Head of caudate nucleus (tissue), 42 donors: ENCODE measurements around the gene CSF1R.

ENCODE experiments used
- DNase-seq, 42 donors: peaks; one replicate each; pipeline versions ENCODE4 v3.0.0 to v3.0.0-alpha.2; 2020 to 2021; ENCODE audit warnings: mixed read lengths in 7 of 42
- intact Hi-C: fragments of 100-400 bp; cut with DNase I; formaldehyde crosslinking; loops from one replicate; pipeline ENCODE4 v1.15.0; 2022

CSF1R gene

DNA sequence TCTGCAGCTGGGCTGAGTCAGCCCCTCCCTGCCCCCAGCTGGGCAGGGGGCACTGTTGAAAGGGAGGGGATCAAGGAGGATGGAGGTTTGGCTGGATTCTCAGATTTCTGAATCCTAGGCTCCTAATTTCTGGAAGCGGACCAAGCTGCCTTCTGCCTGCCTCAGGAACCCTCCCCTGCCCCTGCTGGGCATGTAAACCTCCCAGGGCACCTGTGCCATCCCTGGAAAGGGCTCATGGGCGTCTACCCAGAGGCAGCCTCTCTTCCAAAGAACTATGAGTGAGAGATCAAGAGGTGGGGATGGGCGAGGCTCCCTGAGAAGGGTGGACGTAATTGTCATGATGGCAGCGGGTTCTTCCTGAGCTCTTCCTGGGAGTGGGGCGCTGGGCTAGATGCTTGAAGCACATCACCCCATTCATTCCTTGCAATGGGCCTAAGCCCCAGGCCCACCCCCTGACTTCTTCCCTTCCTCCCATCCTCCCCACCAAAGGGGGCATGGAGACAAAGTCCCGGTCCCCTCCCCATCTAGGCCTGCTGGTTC, 21.6 kb downstream of the CSF1R start:
- DNase-seq: no peak
- intact Hi-C loops: no loop called here

DNA sequence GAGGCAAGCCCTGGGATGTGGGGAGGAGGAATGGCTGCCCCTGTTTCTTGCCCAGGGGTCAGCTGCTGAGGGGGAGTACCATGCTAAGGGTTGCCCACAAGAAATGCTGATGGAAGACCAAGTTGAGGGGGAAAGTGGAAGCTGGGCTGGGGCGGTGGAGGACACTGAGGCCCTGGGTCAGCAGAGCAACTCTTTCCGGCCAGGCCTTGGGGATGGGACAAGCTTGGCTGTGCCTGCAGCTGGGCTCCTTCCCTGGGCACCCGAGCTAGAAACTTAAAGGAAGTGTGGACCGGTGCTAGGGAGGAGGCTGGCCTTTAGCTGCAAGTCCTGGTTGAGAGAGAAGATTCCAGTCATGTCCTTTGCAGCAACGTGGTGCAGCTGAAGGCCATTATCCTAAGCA, 22.7 kb downstream of the CSF1R start:
- no peak for DNase-seq
- intact Hi-C loops: no loop called here

DNA sequence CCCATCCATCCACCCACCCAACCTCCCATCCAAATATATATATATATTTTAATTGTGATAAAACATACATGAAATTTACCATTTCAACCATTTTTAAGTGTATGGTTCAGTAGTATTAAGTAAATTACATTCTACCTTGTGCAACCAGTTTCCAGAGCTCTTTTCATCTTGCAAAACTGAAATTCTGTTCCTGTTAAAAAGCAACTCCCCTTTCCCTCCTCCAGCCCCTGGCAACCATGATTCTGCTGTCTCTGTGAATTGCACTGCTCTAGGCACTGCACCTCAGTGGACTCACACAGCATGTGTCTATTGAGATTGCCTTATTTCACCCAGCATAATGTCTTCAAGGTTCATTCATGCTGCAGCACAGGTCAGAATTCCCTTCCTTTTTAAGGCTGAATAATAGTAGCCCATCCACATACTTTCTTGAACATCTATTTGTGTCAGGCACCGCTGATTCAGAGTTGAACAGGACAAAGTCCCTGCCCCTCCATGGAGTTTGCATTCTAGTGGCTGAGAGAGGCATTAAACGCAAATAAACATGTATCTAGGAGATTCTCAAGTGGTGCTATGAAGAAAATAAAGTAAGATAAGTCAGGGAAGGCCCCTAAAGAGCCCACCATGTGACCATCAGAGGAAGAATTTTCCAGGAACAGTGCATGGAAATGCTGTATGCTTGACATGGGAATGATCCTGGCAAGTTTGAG, 24.0 kb downstream of the CSF1R start:
- peak in 1 of 42 donors; percentile 7 for DNase-seq
- intact Hi-C loops: no loop called here

DNA sequence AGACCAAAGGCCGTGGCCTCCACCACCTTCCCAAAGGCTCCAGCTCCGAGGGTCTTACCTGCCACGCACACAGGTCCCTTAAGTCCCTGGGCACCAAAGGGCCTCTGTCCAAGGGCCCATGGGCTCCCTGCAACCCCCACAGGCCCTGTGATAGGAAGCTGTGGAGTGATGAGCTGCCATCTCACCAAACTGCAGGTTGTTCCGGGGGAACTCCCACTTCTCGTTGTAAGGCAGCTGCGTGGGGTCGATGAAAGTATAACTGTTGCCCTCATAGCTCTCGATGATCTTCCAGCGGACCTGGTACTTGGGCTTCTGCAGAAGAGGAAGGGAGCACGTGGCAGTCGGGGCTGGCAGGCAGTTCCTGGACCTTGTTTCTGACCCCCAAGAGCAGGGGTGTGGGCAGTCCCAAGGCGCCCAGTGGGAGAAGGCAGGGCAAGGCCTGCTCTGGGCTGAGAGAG, 24.8 kb downstream of the CSF1R start:
- DNase-seq: peak in 1 of 42 donors; percentile 28
- intact Hi-C loops: no loop called here

DNA sequence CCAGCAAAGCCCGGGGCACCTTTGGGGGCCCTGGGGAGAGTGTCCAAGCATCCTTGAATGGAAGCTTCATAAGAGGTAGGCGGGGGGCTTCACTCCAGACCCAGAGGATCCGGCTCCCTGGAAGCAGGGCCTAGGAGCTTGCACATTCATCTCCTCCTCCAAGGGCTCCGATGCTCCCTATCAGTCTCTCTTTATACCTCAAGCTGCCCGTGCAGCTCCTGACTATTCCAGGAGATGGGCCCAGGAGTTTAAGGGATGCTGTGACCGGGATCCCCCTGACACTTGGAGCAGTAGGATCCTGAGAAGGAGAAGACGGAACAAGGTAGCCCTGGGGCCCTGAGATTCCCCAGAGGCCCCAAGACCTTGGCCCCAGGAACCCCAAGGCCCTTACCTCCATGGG, 25.9 kb downstream of the CSF1R start:
- intact Hi-C loops: no loop called here

DNA sequence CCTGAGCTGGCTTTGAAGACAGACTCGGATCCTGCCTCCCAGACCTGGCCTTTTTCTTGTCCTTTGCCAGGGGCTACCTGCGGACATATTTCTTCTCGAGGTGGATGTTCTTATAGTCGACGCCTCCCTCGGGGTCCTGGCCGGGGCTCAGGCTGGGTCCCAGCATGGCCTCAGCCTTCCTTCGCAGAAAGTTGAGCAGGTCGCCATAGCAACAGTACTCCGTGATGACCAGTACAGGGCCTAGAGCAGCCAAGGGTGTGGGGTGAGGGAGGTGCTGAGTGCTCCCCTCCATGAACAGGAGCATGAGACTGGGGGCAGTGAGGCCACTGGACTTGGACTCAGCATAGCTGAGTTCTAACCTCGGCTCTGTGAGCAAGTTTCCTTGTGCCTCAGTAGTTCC, 26.7 kb downstream of the CSF1R start:
- peak in 3 of 42 donors; percentile 13 to 36 (median 23) for DNase-seq
- intact Hi-C loops: no loop called here

More for the DNA sequence above, 25.9 kb downstream of the CSF1R start:
- DNase-seq: peak in 3 of 42 donors; percentile 7 to 25 (median 10)

DNA sequence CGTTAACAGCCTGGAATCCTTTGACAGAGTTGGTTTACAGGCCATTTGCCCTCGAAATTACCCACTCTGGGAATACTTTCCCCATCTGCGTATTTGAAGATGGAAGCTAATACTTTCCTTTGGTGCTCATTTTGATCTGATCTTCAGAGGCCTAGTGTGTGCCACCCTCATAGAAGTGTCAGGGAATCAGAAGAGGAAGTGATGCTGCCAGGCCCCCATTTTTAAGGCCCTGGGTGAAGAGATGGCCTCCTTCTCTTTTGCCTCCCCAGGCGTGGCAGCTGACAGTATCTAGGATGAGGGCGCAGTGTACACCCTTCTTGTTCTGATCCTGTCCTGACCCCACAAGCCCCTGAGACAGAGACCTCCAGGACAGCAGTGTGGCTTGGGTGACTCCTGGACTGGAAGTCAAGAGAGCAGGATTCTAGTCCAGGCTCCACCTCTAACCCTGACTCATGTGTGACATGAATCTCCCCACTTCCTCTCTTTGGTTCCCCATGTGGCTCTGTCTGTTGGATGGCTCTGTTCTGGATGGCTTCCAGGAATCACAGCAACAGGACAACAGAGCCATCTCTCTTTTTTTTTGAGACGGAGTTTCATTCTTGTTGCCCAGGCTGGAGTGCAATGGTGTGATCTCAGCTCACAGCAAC, 27.8 kb downstream of the CSF1R start:
- peak in 16 of 42 donors; percentile 28 to 66 (median 43) for DNase-seq
- intact Hi-C loops: no loop called here

DNA sequence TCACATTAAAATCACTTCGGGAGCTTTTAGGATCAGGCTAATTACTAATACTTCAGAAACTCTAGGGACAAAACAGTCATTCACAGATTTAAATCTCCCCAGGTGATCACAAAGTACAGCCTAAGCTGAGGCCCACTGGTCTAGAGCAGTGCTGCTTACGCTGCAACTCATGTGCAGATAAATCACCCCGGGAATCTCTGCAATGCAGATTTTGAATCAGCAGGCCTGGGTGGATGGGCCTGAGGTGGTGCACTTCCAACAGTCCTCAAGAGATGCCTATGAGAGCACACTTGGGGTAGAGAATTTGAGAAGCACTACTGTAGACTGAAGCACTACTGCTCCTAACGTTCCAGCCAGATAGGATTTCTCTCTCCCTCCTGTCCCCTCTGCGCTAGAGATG, 28.4 kb downstream of the CSF1R start:
- intact Hi-C loops: no loop called here
- DNase-seq: peak in 3 of 42 donors; percentile 1 to 26 (median 7)

DNA sequence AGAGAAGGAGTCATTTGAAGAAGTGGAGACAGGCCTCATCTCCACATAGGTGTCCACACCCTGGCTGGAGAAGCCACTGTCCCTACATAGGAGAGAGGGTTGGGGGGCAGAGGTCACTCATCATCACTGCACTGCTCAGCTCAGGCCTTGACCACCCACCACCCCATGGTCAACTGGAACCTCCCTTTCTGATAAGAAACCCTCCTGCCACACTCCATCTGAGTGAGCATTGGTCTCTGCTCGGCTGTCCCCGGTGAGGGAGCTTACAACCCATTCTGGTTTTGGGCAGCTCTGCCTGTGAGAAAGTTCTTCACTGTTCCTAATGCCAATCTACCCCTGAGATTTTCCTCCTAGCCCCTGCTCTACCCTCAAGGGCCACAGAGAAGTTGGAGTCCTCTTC, 28.8 kb downstream of the CSF1R start:
- intact Hi-C loops: no loop called here

DNA sequence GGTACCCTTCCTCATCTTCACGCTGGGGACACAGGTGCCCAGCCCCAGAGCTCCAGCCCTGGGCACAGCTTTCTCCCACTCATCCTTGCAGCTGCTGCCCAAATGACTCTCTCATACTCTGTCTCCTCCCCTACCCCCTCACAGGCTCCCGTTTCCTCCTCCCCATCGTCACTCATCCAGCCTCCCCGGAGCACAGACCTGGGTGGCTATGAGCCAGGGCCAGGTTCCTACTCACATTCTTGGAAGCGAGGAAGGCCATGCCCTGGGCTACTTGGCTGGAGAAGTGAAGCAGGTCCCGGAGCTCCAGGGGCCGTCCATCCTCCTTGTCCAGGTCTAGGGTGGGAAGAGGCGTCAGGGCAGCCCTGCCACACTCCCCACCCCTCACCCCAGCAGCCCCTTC, 29.3 kb downstream of the CSF1R start:
- peak in 5 of 42 donors; percentile 8 to 42 (median 23) for DNase-seq
- intact Hi-C loops: no loop called here

More for the DNA sequence above, 28.8 kb downstream of the CSF1R start:
- DNase-seq: peak in 2 of 42 donors; percentile 6 to 10

DNA sequence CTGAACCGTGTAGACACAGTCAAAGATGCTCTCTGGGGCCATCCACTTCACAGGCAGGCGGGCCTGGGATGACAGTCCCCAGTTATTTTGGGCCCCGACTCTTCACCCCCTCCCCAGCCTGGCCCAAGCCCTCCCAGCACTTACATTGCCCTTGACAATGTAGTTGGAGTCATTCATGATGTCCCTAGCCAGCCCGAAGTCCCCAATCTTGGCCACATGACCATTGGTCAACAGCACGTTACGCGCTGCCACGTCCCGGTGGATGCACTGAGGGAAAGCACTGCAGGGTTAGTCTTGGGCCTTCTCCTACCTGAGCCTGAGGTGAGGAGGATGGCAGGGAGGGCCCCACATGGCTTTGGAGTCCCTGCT, 30.3 kb downstream of the CSF1R start:
- DNase-seq: peak in 3 of 42 donors; percentile 17 to 40 (median 31)
- intact Hi-C loops: no loop called here

DNA sequence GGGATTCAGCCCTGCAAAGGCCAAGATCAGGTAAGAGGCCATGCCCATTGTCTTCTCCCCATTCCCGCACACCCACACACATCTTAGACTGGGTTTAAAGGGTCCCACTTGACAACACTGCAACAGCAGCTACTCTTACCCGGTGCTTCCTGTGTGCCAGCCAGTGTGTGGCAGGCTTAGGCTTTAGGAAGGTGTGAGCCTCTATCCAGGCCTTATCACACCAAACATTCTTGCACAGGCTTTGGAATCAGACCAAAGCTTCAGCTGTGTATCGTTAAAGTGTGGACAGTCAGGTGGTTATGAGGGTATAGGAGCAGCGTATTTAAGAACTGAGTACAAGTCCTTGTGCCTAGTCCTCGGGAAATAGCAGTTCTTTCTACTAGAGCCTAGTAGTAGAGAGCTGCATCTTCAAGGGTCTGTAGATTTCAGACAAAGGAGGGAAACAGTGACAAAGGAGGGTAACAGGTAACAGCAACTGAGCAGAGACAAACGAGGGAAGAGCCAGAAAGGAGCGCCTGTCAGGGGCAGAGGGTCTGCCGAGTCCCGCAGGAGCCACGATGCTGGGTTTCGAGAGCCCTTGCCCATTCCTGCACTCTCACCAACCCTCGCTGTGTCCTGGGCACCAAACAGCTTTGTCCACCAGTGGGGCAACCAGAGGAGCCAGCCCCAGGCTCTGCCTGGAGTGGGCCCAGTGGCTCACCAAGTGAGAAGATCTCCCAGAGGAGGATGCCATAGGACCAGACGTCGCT, 30.9 kb downstream of the CSF1R start:
- DNase-seq: peak in 4 of 42 donors; percentile 6 to 23 (median 16)
- intact Hi-C loops: no loop called here

DNA sequence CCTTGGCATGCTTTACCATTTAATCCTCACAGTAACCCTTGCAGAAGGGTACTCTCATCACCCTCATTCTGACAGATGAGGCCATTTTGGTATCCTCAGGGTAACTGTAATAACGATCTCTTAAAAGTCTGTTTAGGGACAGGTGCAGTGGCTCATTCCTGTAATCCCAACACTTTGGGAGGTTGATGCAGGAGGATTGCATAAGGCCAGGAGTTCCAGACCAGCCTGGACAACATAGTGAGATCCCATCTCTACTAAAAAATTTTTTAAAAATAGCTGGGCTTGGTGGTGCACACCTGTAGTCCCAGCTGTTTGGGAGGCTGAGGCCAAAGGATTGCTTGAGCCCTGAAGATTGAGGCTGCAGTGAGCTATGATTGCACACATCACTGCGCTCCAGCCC, 31.8 kb downstream of the CSF1R start:
- intact Hi-C loops: no loop called here
- DNase-seq: peak in 2 of 42 donors; percentile 2 to 16

DNA sequence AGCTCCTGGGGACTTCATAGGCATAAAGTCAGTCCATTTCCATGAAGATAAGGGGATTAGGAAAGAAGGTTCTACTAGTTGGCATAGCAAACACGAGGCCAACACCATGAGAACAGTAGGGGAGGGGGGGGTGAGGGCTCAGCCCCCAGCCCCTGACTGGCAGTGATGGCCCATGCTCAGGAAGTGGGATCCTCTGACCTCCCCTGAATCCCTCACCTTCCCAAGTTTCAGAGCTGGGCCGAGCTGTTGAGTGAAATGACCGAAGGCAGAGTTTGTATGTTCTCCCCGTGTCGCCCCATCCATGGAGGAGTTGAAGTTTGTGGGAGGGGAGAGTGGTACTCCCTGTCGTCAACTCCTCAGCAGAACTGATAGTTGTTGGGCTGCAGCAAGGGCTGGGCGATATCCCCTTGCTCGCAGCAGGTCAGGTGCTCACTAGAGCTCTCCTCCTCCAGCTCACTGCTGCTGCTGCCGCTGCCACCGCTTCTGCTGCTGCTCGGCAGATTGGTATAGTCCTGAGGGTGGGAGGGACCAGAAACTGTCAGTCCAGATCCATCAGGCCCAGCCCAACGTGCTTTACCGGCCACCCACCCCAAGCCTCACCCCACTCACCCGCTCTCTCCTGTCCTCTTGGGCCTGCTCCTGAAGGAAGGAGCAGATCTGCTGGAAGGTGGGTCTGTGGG, 32.5 kb downstream of the CSF1R start:
- intact Hi-C loops: no loop called here
- peak in 2 of 42 donors; percentile 5 to 32 for DNase-seq

DNA sequence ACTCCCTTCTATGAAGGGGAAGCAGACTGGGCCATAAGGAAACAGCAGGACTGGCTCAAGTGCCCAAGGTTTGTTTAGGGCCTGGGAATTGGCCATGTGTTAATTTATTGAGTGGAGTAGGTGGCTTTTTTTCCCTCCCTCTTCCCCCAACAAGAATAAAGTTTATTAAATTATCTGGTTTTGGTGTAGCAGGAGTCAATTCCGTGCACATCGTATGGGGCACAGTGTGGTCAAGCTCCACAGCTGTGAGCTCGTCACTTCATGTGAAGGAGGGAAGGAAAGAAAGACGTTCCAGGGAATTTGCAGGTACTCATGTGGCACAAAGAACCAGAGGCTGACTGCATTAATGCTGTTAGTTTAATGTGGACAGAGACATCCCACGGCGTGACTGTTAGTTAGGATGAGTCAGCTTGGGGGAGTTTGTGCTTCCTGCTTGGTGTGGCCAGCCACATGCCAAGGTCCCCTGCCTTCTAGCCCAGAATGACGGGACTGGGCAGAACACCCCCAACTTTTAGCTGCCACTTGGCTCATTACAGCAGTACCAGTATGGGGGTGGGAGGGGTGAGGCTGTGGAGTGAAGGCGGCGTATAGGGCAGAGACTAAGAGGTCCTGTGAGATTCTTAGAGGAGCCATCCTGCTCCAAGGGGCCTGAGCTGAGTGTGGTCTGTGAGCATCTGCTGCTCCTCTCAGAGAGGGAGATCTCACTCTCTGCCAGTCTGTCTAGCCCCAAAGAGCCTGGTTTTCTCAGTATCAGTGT, 33.2 kb downstream of the CSF1R start:
- peak in 2 of 42 donors; percentile 7 to 32 for DNase-seq
- intact Hi-C loops: no loop called here

DNA sequence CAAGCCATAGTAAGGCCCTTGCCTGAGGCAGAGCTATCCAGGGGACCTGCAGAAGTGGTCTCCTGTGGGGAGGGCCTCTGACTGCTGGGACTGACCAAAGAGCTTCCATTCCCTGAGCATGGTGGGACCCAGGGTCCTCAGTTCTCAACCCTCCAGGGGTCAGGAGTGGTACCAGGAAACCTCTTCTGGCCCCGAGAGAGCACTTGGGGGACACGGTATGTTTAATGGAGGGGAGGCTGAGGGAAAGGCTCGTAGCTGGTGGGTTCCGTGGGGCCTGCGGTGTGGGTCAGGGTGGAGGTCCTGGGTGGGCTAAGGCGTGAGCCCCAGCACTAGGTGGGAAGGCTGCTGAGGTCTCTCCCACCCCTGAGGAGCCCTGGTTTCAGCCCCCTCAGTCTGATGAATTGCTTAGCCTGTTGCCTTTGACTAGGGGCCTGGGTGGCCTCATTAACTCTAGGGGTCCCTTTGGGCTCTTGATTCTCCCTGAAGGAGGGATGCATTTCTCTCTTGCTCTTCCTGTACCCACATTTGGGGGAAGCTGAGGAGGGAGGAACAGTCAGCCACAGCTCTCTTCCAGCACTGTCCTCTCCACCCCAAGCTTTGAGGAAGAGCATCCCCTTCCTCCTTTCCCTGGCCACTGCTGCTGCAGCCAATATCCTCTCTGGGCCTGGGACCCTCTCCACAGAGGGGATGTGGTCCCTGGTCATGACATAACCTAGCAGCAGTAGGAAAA, 34.0 kb downstream of the CSF1R start:
- peak in 3 of 42 donors; percentile 8 to 22 (median 19) for DNase-seq
- intact Hi-C loops: no loop called here

DNA sequence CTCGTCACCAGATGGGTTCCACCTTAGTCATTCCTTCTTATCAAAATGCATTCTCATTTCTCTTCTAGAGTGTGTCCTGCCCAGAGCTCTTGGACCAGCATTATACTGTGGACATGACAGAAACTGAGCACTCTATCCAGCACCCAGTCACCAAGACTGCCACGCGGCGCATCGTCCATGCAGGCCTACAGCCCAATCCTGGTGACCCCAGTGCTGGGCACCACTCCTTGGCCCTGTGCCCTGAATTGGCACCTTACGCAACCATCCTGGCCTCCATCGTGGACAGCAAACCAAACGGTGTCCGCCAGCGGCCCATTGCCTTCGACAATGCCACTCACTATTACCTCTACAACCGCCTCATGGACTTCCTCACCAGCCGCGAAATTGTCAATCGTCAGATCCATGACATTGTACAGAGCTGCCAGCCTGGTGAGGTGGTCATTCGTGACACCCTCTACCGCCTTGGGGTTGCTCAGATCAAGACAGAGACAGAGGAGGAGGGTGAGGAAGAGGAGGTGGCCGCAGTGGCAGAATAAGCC, 34.6 kb downstream of the CSF1R start:
- intact Hi-C loops: no loop called here
- DNase-seq: peak in 1 of 42 donors; percentile 37
